Keratinocyte (primary cell): ENCODE measurements around the gene C16orf86. TPM values are rescaled to one million over a fixed set of nuclear protein-coding genes. Genes with fewer than 3 reads are reported as not detected.

Source experiments
- DNase-seq: peaks from one replicate; pipeline ENCODE4 v3.0.0-alpha.2; 2011; ENCODE audit warnings: low read depth, missing footprints, low spot score
- FAIRE-seq: peaks from 2 replicates; lab custom pipeline; 2011; peaks lifted over from hg19 to GRCh38; lab: Jason Lieb, UNC
- H2AFZ ChIP-seq: 2 replicates; pipeline ENCODE4 v1.6.0; 2012; ENCODE audit warnings: low read length, control low read depth, inconsistent platforms; ENCODE audit not compliant: control insufficient read depth
- H3K27ac ChIP-seq: 2 replicates; pipeline ENCODE4 v1.5.1; 2011; ENCODE audit warnings: low read length; ENCODE audit not compliant: control insufficient read depth, insufficient read depth
- H3K27me3 ChIP-seq: 3 replicates; pipeline ENCODE4 v1.6.0; 2011; ENCODE audit warnings: low read length; ENCODE audit not compliant: control insufficient read depth, insufficient read depth; ENCODE audit errors: extremely low read depth
- H3K36me3 ChIP-seq, 2 experiments: 2 replicates in 1 of 2; 3 replicates in 1 of 2; pipeline ENCODE4 v1.5.1; 2011; ENCODE audit warnings: low read length in 2 of 2, mild to moderate bottlenecking in 1 of 2; ENCODE audit not compliant: control insufficient read depth in 2 of 2, insufficient read depth in 2 of 2; ENCODE audit errors: extremely low read depth in 1 of 2
- H3K4me1 ChIP-seq: 3 replicates; pipeline ENCODE4 v1.5.1; 2011; ENCODE audit warnings: low read length; ENCODE audit not compliant: control insufficient read depth, insufficient read depth; ENCODE audit errors: extremely low read depth
- H3K4me2 ChIP-seq: 3 replicates; pipeline ENCODE4 v1.6.0; 2011; ENCODE audit warnings: low read depth, low read length; ENCODE audit not compliant: control insufficient read depth, insufficient read depth; ENCODE audit errors: extremely low read depth
- H3K4me3 ChIP-seq, 3 experiments: fragments of 200-600 bp in 1 of 3; sonication (generic) in 1 of 3; 2 replicates in 2 of 3; 3 replicates in 1 of 3; pipeline ENCODE4 v1.5.1; 2011 to 2016; ENCODE audit warnings: low read length in 3 of 3, mild to moderate bottlenecking in 3 of 3, control low read depth in 2 of 3, inconsistent platforms in 1 of 3, low read depth in 1 of 3, mixed read lengths in 1 of 3, mixed run types in 1 of 3, moderate library complexity in 1 of 3; ENCODE audit not compliant: control insufficient read depth in 2 of 3, insufficient read depth in 2 of 3; ENCODE audit errors: extremely low read depth in 1 of 3
- H3K79me2 ChIP-seq: 2 replicates; pipeline ENCODE4 v1.6.0; 2012; ENCODE audit warnings: low read length; ENCODE audit not compliant: control insufficient read depth, insufficient read depth
- H3K9ac ChIP-seq: 3 replicates; pipeline ENCODE4 v1.6.0; 2011; ENCODE audit warnings: low read length; ENCODE audit not compliant: control insufficient read depth, insufficient read depth; ENCODE audit errors: extremely low read depth
- H3K9me1 ChIP-seq: 3 replicates; pipeline ENCODE4 v1.6.0; 2011; ENCODE audit warnings: low read length; ENCODE audit not compliant: control insufficient read depth, insufficient read depth; ENCODE audit errors: extremely low read depth
- H3K9me3 ChIP-seq: 2 replicates; pipeline ENCODE4 v1.5.1; 2012; ENCODE audit warnings: low read depth, low read length; ENCODE audit not compliant: control insufficient read depth
- H4K20me1 ChIP-seq: 3 replicates; pipeline ENCODE4 v1.6.0; 2011; ENCODE audit warnings: low read length; ENCODE audit not compliant: control insufficient read depth, insufficient read depth; ENCODE audit errors: extremely low read depth
- CTCF ChIP-seq, 3 experiments: IDR thresholded peaks in 1 of 3; conservative IDR thresholded peaks in 1 of 3; optimal IDR thresholded peaks in 1 of 3; 2 replicates in 2 of 3; 3 replicates in 1 of 3; pipeline versions ENCODE3 to v1.5.1; 2011; ENCODE audit warnings: low read length in 3 of 3, mild to moderate bottlenecking in 3 of 3, moderate library complexity in 2 of 3, control low read depth in 1 of 3, inconsistent platforms in 1 of 3; ENCODE audit not compliant: insufficient read depth in 2 of 3; ENCODE audit errors: extremely low read depth in 1 of 3
- EZH2 ChIP-seq: IDR thresholded peaks from one replicate; pipeline ENCODE4 v1.6.1; 2012; ENCODE audit warnings: inconsistent platforms, mild to moderate bottlenecking, low read length, moderate library complexity
- dilution Hi-C: fragments of 300-500 bp; cut with MboI; formaldehyde crosslinking; loops from one replicate; pipeline ENCODE4 v1.7.0; 2020; ENCODE audit warnings: low sequenced_read_pairs; ENCODE audit not compliant: extremely low pct_ligation_motif_present
- polyA plus RNA-seq, 5 experiments: library from polyadenylated mRNA; depleted of rRNA in 3 of 5; stranded (reverse) in 3 of 5; stranded (forward) in 1 of 5; unstranded in 1 of 5; fragments of >200 nt; gene quantifications; 1 replicate in 1 of 5; 2 replicates in 3 of 5; 3 replicates in 1 of 5; pipeline versions ENCODE4 v1.2.1 to v1.2.3, GENCODE V29; 2011 to 2012; ENCODE audit warnings: missing spikeins in 2 of 5, low read depth in 1 of 5, low replicate concordance in 1 of 5

Gene C16orf86
- polyA plus RNA-seq, 1 donor (not counting 4 experiments of a cell fraction or from before 2014, with no cell fraction given): 0.17 TPM

DNA sequence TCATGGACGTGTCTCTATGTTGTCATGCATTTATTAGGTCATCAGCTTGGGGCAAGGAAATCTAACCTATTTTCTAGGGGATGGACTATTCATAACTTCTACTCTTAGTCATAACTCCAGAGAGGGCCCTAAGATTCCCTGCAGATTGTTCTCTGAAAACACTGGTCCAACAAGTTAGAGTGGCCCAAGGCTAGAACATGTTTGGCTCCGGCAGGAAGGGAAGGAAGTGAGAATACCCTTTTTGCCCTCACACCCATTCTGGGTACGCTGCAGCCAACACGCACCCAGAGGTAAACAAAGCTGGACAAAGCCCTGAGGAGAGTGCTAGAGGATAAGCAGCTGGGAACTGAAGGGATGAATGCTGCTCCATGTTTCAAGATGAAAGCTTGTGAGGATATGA lies 9.9 kb downstream of the C16orf86 start:
- TF ChIP-seq CTCF (optimal IDR thresholded peaks at IDR 0.05 in 1 of 3, IDR thresholded peaks at IDR 0.05 in 1 of 3, conservative IDR thresholded peaks at IDR 0.05 in 1 of 3; ENCODE audit: extremely low read depth in 1 of 3, insufficient read depth in 2 of 3, low read length in 3 of 3): peak in 1 of 3 experiments; percentile 27
- no peak for TF ChIP-seq EZH2
- no peak overlapping the region for H3K4me3 ChIP-seq
- dilution Hi-C loops: no loop called here
- no peak overlapping the region for H3K9ac ChIP-seq
- no peak overlapping the region for H2AFZ ChIP-seq
- no peaks in the 10 kb centered on the region for H3K27me3 ChIP-seq
- H3K27ac ChIP-seq: no peak overlapping the region
- H3K79me2 ChIP-seq: no peaks in the 10 kb centered on the region
- DNase-seq (no peak), FAIRE-seq (peak; percentile 73)
- H3K4me1 ChIP-seq: peaks cover 13% of the 10 kb centered on the region
- H3K36me3 ChIP-seq: peaks cover 0 to 5% of the 10 kb centered on the region in 2 experiments
- no peaks in the 10 kb centered on the region for H3K9me3 ChIP-seq
- H3K9me1 ChIP-seq: no peaks in the 10 kb centered on the region
- H4K20me1 ChIP-seq: no peaks in the 10 kb centered on the region
- peak overlapping the region; percentile 1 for H3K4me2 ChIP-seq

DNA sequence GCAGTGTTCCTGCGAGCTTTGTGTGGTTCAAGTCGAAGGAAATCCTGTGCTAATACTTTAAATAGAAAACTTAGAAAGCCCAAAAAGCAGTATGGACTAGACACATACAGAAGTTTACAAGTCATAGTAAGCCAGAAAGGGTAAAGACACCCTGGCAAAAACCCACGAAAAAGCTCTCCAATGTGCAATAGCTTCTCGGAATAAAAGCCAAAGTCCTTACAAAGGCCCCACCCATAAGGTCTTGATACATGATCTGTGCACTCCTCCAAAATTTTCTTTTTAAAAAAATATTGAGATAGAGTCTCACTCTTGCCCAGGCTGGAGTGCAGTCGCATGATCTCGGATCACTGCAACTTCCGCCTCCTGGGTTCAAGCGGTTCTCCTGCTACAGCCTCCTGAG lies 10.3 kb downstream of the C16orf86 start:
- DNase-seq (no peak), FAIRE-seq (no peak)
- H3K9ac ChIP-seq: no peak overlapping the region
- H3K36me3 ChIP-seq: peaks cover 0 to 5% of the 10 kb centered on the region in 2 experiments
- no peak overlapping the region for H3K27ac ChIP-seq
- H3K4me1 ChIP-seq: peaks cover 13% of the 10 kb centered on the region
- TF ChIP-seq CTCF (optimal IDR thresholded peaks at IDR 0.05 in 1 of 3, IDR thresholded peaks at IDR 0.05 in 1 of 3, conservative IDR thresholded peaks at IDR 0.05 in 1 of 3; ENCODE audit: extremely low read depth in 1 of 3, insufficient read depth in 2 of 3, low read length in 3 of 3): no peak
- TF ChIP-seq EZH2: no peak
- H2AFZ ChIP-seq: no peak overlapping the region
- peak overlapping the region; percentile 1 for H3K4me2 ChIP-seq
- no peaks in the 10 kb centered on the region for H3K27me3 ChIP-seq
- no peak overlapping the region for H3K4me3 ChIP-seq
- H3K79me2 ChIP-seq: no peaks in the 10 kb centered on the region
- no peaks in the 10 kb centered on the region for H3K9me3 ChIP-seq
- H4K20me1 ChIP-seq: no peaks in the 10 kb centered on the region
- H3K9me1 ChIP-seq: no peaks in the 10 kb centered on the region
- dilution Hi-C loops: no loop called here
